K562 (cell line): ENCODE data around the gene TRIO. TPM values are rescaled to one million over a fixed set of nuclear protein-coding genes. Genes with fewer than 3 reads are reported as not detected.

Experiments used
- ATAC-seq: fragments of 200-7000 bp; cut with Tn5 transposase; 3 replicates; pipeline ENCODE4 v1.9.1; 2020; ENCODE audit warnings: moderate library complexity
- BruUV-seq: library from RNA; stranded (reverse); fragments of 400-500 nt; replicated peaks from 2 replicates; lab custom pipeline; 2021; lab: Mats Ljungman, UMichigan
- CTCF ChIA-PET: fragments of 300-600 bp; formaldehyde crosslinking; extraction: SDS; loops from one replicate; lab custom pipeline; 2021; ENCODE audit warnings: low intra/inter-chr PET ratio; lab: Yijun Ruan, JAX
- POLR2A ChIA-PET: fragments of 300-600, 350-650 bp; sonication (Branson Sonifier 250); formaldehyde crosslinking; extraction: SDS; loops from one replicate; lab custom pipeline; 2021; ENCODE audit warnings: antibody characterized with exemption, inconsistent platforms; lab: Yijun Ruan, JAX
- DNase-seq, 4 experiments: peaks; one replicate each; pipeline versions ENCODE4 v3.0.0 to v3.0.0-alpha.2; 2011 to 2018; ENCODE audit warnings: low spot score in 3 of 4, mixed read lengths in 3 of 4; ENCODE audit errors: extremely low read depth in 1 of 4
- FAIRE-seq: peaks from 2 replicates; lab custom pipeline; 2011; peaks lifted over from hg19 to GRCh38; lab: Jason Lieb, UNC
- H2AFZ ChIP-seq: 2 replicates; pipeline ENCODE4 v1.6.0; 2011; ENCODE audit warnings: low read depth, low read length, control low read depth, inconsistent platforms
- H3K27ac ChIP-seq: fragments of 200-600 bp; 3 replicates; pipeline ENCODE4 v1.8.0; 2011; ENCODE audit warnings: low read depth, mild to moderate bottlenecking, control low read depth, inconsistent platforms, low read length, moderate library complexity, mixed read lengths; ENCODE audit errors: extremely low read depth
- H3K27me3 ChIP-seq, 2 experiments: fragments of 300-600 bp in 1 of 2; 2 replicates in 1 of 2; 3 replicates in 1 of 2; pipeline versions ENCODE4 v1.6.0 to v1.8.0; 2011; ENCODE audit warnings: inconsistent platforms in 2 of 2, low read length in 2 of 2, mild to moderate bottlenecking in 1 of 2, mixed read lengths in 1 of 2, moderate library complexity in 1 of 2; ENCODE audit not compliant: control insufficient read depth in 2 of 2, insufficient read depth in 2 of 2
- H3K36me3 ChIP-seq: fragments of 300-600 bp; 3 replicates; pipeline ENCODE4 v1.8.0; 2011; ENCODE audit warnings: mild to moderate bottlenecking, low read length, inconsistent platforms; ENCODE audit not compliant: control insufficient read depth, insufficient read depth
- H3K4me1 ChIP-seq, 2 experiments: fragments of 200-600 bp in 1 of 2; replicated peaks in 1 of 2; 2 replicates in 1 of 2; 3 replicates in 1 of 2; pipeline versions ENCODE4 v1.5.1 to v1.8.0; 2011; ENCODE audit warnings: inconsistent platforms in 2 of 2, low read length in 2 of 2, mild to moderate bottlenecking in 1 of 2, mixed read lengths in 1 of 2, moderate library complexity in 1 of 2; ENCODE audit not compliant: control insufficient read depth in 2 of 2, insufficient read depth in 2 of 2
- H3K4me2 ChIP-seq: 2 replicates; pipeline ENCODE4 v1.6.1; 2011; ENCODE audit warnings: low read length, control low read depth, inconsistent platforms, mixed read lengths; ENCODE audit not compliant: insufficient read depth
- H3K4me3 ChIP-seq: fragments of 200-600 bp; sonication (generic), shearing (Covaris generic); 2 replicates; pipeline ENCODE4 v1.5.1; 2016; ENCODE audit warnings: control low read depth, inconsistent platforms
- H3K79me2 ChIP-seq: fragments of 200-600 bp; 3 replicates; pipeline ENCODE4 v1.8.0; 2011; ENCODE audit warnings: low read length, inconsistent platforms; ENCODE audit not compliant: control insufficient read depth, insufficient read depth
- H3K9ac ChIP-seq, 2 experiments: 2 replicates each; pipeline versions ENCODE4 v1.6.0 to v1.6.1; 2011; ENCODE audit warnings: low read depth in 2 of 2, low read length in 2 of 2, control low read depth in 1 of 2, inconsistent platforms in 1 of 2, mild to moderate bottlenecking in 1 of 2, mixed read lengths in 1 of 2; ENCODE audit not compliant: insufficient read depth in 1 of 2
- H3K9me1 ChIP-seq: one replicate; pipeline ENCODE4 v1.6.0; 2011; ENCODE audit warnings: inconsistent platforms, mild to moderate bottlenecking, low read length, moderate library complexity; ENCODE audit not compliant: control insufficient read depth, insufficient read depth
- H3K9me3 ChIP-seq: replicated peaks from 2 replicates; pipeline ENCODE4 v1.5.1; 2011; ENCODE audit warnings: low read depth, low read length, inconsistent platforms; ENCODE audit not compliant: control insufficient read depth, insufficient read depth
- H4K20me1 ChIP-seq: replicated peaks from 2 replicates; pipeline ENCODE4 v1.6.1; 2011; ENCODE audit warnings: low read length, inconsistent platforms, mixed read lengths; ENCODE audit not compliant: control insufficient read depth, insufficient read depth
- IRF1 ChIP-seq: sonication (generic); formaldehyde crosslinking; IDR thresholded peaks from 2 replicates; pipeline ENCODE4 v1.8.0; 2022; ENCODE audit warnings: missing genetic modification reagents, mild to moderate bottlenecking, borderline replicate concordance
- NEUROD1 ChIP-seq: fragments of 150-350 bp; IDR thresholded peaks from 2 replicates; pipeline ENCODE4 v1.6.1; 2014; ENCODE audit warnings: borderline replicate concordance, low read length, low read depth; ENCODE audit not compliant: partially characterized antibody
- PHB ChIP-seq: fragments of 250-450 bp; sonication (Bioruptor Pico); IDR thresholded peaks from 2 replicates; pipeline ENCODE4 v1.5.0; 2021
- RBFOX2 ChIP-seq: fragments of 200-400 bp; formaldehyde crosslinking; IDR thresholded peaks from 2 replicates; pipeline ENCODE4 v1.6.1; 2017; ENCODE audit warnings: low read depth, mild to moderate bottlenecking, low read length, moderate library complexity
- ZBTB17 ChIP-seq: fragments of 450-650 bp; formaldehyde crosslinking; IDR thresholded peaks from 2 replicates; pipeline ENCODE4 v1.4.0; 2020; ENCODE audit warnings: mild to moderate bottlenecking
- WGBS: fragments of 100-300 bp; shearing (Covaris generic); methylation state at CpG from one replicate; pipeline ENCODE4 v1.1.6; 2016; ENCODE audit warnings: low coverage, mixed read lengths; ENCODE audit not compliant: insufficient coverage; ENCODE audit errors: missing lambda C conversion rate; 5-methylcytosine and 5-hydroxymethylcytosine counted together
- in situ Hi-C: fragments of 300-500 bp; cut with MboI; formaldehyde crosslinking; loops from 4 replicates; pipeline ENCODE4 v1.15.0; 2018; ENCODE audit warnings: inconsistent platforms, mixed read lengths
- intact Hi-C: fragments of 100-400 bp; cut with micrococcal nuclease; formaldehyde crosslinking; loops from 2 replicates; pipeline ENCODE4 v1.14.2; 2022
- polyA plus RNA-seq, 8 experiments: library from polyadenylated mRNA; depleted of rRNA in 4 of 8; stranded (reverse) in 5 of 8; unstranded in 3 of 8; fragments of >200 nt; fragmentation: Nextera tagmentation in 2 of 8; fragmentation: Illumina TruSeq in 1 of 8; extraction: Ambion mirVana in 2 of 8; extraction: Trizol in 1 of 8; gene quantifications; 2 replicates each; pipeline versions ENCODE4 v1.2.1 to v1.2.3, GENCODE V29; 2011 to 2014; ENCODE audit warnings: inconsistent platforms in 1 of 8, missing spikeins in 1 of 8
- total RNA-seq, 7 experiments: library from RNA; depleted of rRNA in 6 of 7; stranded (reverse); fragments of >200 nt in 6 of 7; fragmentation: Illumina TruSeq in 2 of 7; extraction: Trizol in 2 of 7; gene quantifications; 2 replicates each; pipeline versions ENCODE4 v1.2.1 to v1.2.3, GENCODE V29; 2011 to 2021; ENCODE audit warnings: low replicate concordance in 1 of 7
- TF ChIP-seq, protein P1 (sequence below): fragments of 450-650 bp; conservative IDR thresholded peaks from 2 replicates; pipeline ENCODE4 v1.6.1; 2016; ENCODE audit warnings: missing genetic modification characterization, low read depth, mild to moderate bottlenecking, control low read depth, missing compliant biosample characterization
- TF ChIP-seq, protein P2 (sequence below), 2 experiments: fragments of 250-450 bp in 1 of 2; fragments of 450-650 bp in 1 of 2; sonication (Bioruptor Pico) in 1 of 2; IDR thresholded peaks; 2 replicates each; pipeline versions ENCODE4 v1.6.1 to v1.8.0; 2016 to 2021; ENCODE audit warnings: mild to moderate bottlenecking in 2 of 2, moderate library complexity in 2 of 2, missing compliant biosample characterization in 1 of 2, missing genetic modification characterization in 1 of 2
- TF ChIP-seq, protein P3 (sequence below): fragments of 250-450 bp; sonication (Bioruptor Pico); IDR thresholded peaks from 2 replicates; pipeline ENCODE4 v1.9.0; 2021; ENCODE audit warnings: mild to moderate bottlenecking, inconsistent platforms
- TF ChIP-seq, protein P4 (sequence below): sonication (generic); formaldehyde crosslinking; IDR thresholded peaks from 2 replicates; pipeline ENCODE4 v1.8.1; 2022; ENCODE audit warnings: missing genetic modification reagents

Gene TRIO
- total and polyA plus RNA-seq, 9 of the 15 experiments (the other 6 are each of a cell fraction or from before 2014, with no cell fraction given) = 0.24 to 5.0 (median 1.1) TPM

DNA sequence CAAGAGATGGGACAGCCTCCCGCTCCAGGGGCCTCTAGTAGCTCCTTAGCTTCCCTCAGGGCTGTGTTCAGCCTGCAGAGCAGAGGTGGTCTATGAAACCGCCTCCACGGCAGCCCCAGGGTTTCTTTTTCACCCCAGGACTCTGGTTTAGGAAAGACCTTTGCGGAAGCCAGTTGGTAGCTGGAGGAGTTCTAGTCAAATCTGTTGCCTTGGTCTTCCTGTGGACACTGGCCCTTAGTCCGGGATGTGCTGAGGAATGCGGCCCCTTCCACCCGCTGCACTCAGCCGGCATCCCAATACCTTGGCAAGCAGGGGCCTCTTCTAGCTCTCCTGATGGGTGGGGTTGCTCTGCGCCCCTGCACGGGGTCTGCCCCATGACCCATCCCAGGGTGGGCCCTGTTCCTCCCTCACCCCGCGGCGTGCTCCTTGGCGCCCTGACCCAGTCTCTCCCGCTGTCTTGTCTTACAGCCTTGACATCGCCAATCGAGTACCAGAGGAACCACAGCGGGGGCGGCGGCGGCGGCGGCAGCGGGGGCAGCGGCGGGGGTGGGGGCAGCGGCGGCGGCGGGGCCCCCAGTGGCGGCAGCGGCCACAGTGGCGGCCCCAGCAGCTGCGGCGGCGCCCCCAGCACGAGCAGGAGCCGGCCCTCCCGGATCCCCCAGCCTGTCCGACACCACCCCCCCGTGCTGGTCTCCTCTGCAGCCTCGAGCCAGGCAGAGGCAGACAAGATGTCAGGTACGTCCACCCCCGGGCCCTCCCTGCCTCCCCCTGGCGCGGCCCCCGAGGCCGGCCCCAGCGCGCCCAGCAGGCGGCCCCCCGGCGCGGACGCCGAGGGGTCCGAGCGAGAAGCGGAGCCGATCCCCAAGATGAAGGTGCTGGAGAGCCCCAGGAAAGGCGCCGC, 344.1 kb downstream of the TRIO start (continued):
- no peak for TF ChIP-seq ZBTB17 (CRISPR knock-in tag)
- TF ChIP-seq RBFOX2 = no peak
- TF ChIP-seq PHB (CRISPR knock-in tag) = no peak
- TF ChIP-seq, protein P1, sequence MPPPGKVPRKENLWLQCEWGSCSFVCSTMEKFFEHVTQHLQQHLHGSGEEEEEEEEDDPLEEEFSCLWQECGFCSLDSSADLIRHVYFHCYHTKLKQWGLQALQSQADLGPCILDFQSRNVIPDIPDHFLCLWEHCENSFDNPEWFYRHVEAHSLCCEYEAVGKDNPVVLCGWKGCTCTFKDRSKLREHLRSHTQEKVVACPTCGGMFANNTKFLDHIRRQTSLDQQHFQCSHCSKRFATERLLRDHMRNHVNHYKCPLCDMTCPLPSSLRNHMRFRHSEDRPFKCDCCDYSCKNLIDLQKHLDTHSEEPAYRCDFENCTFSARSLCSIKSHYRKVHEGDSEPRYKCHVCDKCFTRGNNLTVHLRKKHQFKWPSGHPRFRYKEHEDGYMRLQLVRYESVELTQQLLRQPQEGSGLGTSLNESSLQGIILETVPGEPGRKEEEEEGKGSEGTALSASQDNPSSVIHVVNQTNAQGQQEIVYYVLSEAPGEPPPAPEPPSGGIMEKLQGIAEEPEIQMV = no peak

DNA sequence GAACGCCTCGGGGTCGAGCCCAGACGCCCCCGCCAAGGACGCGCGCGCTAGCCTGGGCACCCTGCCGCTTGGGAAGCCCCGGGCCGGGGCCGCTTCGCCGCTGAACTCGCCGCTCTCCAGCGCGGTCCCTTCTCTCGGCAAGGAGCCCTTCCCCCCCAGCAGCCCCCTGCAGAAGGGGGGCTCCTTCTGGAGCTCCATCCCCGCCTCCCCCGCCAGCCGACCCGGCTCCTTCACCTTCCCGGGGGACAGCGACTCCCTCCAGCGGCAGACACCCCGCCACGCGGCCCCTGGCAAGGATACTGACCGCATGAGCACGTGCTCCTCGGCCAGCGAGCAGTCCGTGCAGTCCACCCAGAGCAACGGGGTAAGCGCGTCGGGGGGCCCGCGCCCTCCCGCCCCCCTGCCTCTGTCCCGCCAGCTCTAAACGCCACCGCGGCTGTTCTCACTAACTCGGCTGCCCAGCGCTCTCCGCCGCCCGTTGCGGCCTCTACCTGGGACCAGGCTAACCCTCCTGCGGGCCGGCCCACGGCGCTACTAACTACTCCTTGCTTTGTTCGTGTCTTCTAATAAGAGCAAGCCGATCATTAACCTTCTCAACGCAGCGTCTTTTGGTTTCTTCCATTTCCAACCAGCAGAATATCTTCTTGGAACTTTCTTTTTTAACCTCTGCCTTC, 344.9 kb downstream of the TRIO start:
- POLR2A ChIA-PET = interaction anchor here (0.6 kb wide), 1 partner anchor 18 kb away, joined by 3 read pairs; no protein-coding TSS in a partner anchor
- TF ChIP-seq IRF1 (CRISPR knock-in tag) (no peak), NEUROD1 (no peak)
- TF ChIP-seq, protein P2, sequence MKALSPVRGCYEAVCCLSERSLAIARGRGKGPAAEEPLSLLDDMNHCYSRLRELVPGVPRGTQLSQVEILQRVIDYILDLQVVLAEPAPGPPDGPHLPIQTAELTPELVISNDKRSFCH (CRISPR knock-in tag; IDR thresholded peaks at IDR 0.05) = no peak
- TF ChIP-seq, protein P2 (tag; IDR thresholded peaks at IDR 0.05) = no peak
- TF ChIP-seq, protein P3, sequence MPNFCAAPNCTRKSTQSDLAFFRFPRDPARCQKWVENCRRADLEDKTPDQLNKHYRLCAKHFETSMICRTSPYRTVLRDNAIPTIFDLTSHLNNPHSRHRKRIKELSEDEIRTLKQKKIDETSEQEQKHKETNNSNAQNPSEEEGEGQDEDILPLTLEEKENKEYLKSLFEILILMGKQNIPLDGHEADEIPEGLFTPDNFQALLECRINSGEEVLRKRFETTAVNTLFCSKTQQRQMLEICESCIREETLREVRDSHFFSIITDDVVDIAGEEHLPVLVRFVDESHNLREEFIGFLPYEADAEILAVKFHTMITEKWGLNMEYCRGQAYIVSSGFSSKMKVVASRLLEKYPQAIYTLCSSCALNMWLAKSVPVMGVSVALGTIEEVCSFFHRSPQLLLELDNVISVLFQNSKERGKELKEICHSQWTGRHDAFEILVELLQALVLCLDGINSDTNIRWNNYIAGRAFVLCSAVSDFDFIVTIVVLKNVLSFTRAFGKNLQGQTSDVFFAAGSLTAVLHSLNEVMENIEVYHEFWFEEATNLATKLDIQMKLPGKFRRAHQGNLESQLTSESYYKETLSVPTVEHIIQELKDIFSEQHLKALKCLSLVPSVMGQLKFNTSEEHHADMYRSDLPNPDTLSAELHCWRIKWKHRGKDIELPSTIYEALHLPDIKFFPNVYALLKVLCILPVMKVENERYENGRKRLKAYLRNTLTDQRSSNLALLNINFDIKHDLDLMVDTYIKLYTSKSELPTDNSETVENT = no peak
- TF ChIP-seq, protein P4, sequence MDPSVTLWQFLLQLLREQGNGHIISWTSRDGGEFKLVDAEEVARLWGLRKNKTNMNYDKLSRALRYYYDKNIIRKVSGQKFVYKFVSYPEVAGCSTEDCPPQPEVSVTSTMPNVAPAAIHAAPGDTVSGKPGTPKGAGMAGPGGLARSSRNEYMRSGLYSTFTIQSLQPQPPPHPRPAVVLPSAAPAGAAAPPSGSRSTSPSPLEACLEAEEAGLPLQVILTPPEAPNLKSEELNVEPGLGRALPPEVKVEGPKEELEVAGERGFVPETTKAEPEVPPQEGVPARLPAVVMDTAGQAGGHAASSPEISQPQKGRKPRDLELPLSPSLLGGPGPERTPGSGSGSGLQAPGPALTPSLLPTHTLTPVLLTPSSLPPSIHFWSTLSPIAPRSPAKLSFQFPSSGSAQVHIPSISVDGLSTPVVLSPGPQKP (CRISPR knock-in tag) = no peak
- intact Hi-C loops = no loop called here
- no peak overlapping the region for H3K4me2 ChIP-seq
- no peaks in the 10 kb centered on the region for H3K9me1 ChIP-seq
- no peaks in the 10 kb centered on the region for H3K9me3 ChIP-seq
- H3K4me1 ChIP-seq = no peaks in the 10 kb centered on the region; a peak in 1 of 5 replicates
- no peak for FAIRE-seq
- no peaks in the 10 kb centered on the region for H3K79me2 ChIP-seq
- no peak for ATAC-seq
- no peak overlapping the region for H3K4me3 ChIP-seq
- no peak overlapping the region for H2AFZ ChIP-seq
- DNase-seq = no peak
- peaks cover 35 to 70% of the 10 kb centered on the region in 2 experiments for H3K27me3 ChIP-seq
- CTCF ChIA-PET = no interaction called here
- no peak overlapping the region for H3K9ac ChIP-seq
- BruUV-seq = no TSS peak
- 0 out of 2 replicates have a peak, but pooled peaks cover 3% of the 10 kb centered on the region for H4K20me1 ChIP-seq
- no peak overlapping the region for H3K27ac ChIP-seq
- in situ Hi-C loops = no loop called here
- WGBS = 31% methylated on average over 25 of the region's 60 CpGs
- H3K36me3 ChIP-seq = no peaks in the 10 kb centered on the region
